GM12865 (cell line): ENCODE data around the gene TNIK.

Experiments
- DNase-seq: peaks from one replicate; pipeline ENCODE4 v3.0.0; 2010; ENCODE audit warnings: low read depth
- H3K4me3 ChIP-seq: 2 replicates; pipeline ENCODE4 v1.5.1; 2011; ENCODE audit warnings: mild to moderate bottlenecking, low read depth, low read length, control low read depth
- TF ChIP-seq, protein P1 (sequence below): IDR thresholded peaks from 2 replicates; pipeline ENCODE4 v1.5.1; 2011; ENCODE audit warnings: low read length, control low read depth, low read depth, inconsistent platforms; ENCODE audit not compliant: insufficient read depth; ENCODE audit errors: missing control alignments

TNIK gene

GRCh38 chr3:171038342-171038741 is 421.9 kb downstream of the TNIK start:
- no peak overlapping the region for H3K4me3 ChIP-seq
- no peak for DNase-seq
- TF ChIP-seq, protein P1, sequence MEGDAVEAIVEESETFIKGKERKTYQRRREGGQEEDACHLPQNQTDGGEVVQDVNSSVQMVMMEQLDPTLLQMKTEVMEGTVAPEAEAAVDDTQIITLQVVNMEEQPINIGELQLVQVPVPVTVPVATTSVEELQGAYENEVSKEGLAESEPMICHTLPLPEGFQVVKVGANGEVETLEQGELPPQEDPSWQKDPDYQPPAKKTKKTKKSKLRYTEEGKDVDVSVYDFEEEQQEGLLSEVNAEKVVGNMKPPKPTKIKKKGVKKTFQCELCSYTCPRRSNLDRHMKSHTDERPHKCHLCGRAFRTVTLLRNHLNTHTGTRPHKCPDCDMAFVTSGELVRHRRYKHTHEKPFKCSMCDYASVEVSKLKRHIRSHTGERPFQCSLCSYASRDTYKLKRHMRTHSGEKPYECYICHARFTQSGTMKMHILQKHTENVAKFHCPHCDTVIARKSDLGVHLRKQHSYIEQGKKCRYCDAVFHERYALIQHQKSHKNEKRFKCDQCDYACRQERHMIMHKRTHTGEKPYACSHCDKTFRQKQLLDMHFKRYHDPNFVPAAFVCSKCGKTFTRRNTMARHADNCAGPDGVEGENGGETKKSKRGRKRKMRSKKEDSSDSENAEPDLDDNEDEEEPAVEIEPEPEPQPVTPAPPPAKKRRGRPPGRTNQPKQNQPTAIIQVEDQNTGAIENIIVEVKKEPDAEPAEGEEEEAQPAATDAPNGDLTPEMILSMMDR = no peak

- no peak for DNase-seq
- no peak overlapping the region for H3K4me3 ChIP-seq
- TF ChIP-seq, protein P1 = no peak
Measured at GRCh38 chr3:171028779-171029232, 431.4 kb downstream of the TNIK start.

DNA sequence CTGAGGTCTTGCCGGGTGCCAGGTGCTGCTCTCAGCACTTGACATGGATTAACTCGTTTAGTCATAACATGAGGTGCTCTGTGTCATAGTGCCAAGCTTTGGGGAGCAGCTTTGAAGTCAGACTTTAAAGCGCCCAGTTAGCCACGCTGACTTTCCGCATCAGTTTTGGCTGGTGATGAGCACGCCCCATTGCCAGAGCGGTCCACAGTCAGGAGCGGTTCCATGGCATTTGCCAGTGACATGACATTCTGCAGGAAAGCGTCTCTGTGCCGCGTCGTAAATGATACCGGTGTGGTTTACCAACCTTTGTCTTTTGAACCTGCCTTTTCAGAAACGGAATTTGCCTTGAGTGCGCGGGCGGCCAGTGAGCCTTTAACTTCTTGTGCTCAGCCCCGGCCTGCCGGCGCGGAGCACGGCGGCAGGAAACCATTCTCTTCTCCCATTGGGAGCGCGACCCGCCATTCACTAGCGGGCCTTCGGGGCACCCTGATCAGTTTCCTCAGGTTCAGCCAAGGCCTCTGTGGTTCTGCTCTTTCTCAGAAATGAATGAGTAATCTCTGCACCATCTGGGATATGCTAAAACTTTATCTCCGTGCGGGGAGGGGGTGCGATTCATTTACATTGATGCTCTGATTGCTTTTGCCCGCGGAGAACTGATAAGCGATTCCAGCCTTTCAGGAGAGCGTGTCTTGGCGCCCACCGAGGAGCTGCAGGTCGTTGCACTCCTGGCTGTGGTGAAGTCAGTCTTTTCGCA is 432.0 kb downstream of the TNIK start:
- TF ChIP-seq, protein P1 = no peak
- no peak overlapping the region for H3K4me3 ChIP-seq
- DNase-seq = peak; percentile 20

DNA sequence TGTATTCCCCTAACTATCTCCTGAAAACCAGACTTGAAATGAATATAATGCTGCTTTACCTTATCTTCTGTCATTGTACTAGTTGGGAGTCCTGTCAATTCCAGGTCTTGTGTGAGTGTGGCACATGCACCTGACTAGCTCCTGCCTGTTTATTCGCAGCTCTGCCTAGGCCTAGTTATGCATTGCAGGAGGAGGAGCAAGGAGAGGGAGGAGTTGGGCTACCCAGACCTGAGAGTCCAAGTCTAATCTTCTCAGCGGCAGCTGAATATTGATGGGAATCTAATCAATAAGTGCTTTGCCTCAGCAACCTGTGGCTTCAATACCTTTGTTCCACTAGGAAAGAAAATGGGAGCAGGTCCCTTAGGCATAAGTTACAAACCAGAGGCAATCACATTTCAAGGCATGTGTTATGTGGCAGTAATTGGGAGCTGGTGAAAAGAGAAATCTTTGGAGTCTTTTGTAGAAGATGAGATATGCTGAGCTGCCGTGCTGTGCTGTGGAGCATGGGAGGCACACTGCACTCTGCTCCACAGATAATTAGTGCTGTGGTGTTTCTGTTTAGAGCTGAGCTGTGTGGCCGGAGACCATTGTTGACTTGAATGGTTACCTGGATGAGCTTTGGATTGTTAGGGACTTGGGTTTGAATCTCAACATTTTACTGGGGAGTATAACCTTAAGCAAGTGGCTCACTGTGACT is 433.5 kb downstream of the TNIK start, which contains the start of gene SLC2A2:
TSS of gene SLC2A2 (minus strand) at position 124 of the 697 bp plus-strand sequence. CDS start at position 74, 50 bp downstream.
- TF ChIP-seq, protein P1 = no peak
- no peak within 1 kb of the TSS for H3K4me3 ChIP-seq
- DNase-seq = no peak

GRCh38 chr3:171023566-171023965 is 436.6 kb downstream of the TNIK start:
- TF ChIP-seq, protein P1 = no peak
- no peak for DNase-seq
- no peak overlapping the region for H3K4me3 ChIP-seq

DNA sequence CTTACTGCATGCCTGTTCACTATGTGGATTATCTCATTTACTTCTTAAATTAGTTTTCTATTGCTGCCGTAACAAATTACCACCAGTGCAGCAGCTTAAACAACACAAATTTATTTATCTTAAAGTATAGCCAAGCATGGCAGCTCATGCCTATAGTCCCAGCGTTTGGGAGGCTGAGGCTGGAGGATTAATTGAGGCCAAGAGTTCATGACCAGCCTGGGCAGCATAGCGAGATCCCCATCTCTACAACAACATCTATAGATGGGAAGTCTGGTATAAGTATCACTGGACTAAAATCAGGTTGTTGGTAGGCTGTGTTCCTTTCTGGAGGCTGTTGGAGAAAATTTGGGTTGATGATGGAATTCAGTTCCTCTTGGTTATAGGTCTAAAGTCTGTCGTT is 438.8 kb downstream of the TNIK start:
- no peak for DNase-seq
- TF ChIP-seq, protein P1 = no peak
- H3K4me3 ChIP-seq = no peak overlapping the region
